OCI-LY3 (cell line): Measurements from ENCODE around the gene TMEM59L.

ENCODE experiments used
- EZH2phosphoT487 ChIP-seq: fragments of 200-600 bp; shearing (Covaris generic); IDR thresholded peaks from 2 replicates; pipeline ENCODE4 v1.6.1; 2018; ENCODE audit warnings: antibody characterized with exemption, mixed run types, low read depth
- TF ChIP-seq, protein P1 (sequence below): fragments of 200-600, 300-600 bp; sonication (generic); IDR thresholded peaks from 2 replicates; pipeline ENCODE4 v1.5.1; 2014; ENCODE audit warnings: antibody characterized with exemption, low read length, low read depth

- no peak for TF ChIP-seq EZH2phosphoT487
- TF ChIP-seq, protein P1, sequence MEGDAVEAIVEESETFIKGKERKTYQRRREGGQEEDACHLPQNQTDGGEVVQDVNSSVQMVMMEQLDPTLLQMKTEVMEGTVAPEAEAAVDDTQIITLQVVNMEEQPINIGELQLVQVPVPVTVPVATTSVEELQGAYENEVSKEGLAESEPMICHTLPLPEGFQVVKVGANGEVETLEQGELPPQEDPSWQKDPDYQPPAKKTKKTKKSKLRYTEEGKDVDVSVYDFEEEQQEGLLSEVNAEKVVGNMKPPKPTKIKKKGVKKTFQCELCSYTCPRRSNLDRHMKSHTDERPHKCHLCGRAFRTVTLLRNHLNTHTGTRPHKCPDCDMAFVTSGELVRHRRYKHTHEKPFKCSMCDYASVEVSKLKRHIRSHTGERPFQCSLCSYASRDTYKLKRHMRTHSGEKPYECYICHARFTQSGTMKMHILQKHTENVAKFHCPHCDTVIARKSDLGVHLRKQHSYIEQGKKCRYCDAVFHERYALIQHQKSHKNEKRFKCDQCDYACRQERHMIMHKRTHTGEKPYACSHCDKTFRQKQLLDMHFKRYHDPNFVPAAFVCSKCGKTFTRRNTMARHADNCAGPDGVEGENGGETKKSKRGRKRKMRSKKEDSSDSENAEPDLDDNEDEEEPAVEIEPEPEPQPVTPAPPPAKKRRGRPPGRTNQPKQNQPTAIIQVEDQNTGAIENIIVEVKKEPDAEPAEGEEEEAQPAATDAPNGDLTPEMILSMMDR = no peak
These were observed 3.4 kb downstream of the TMEM59L start for GRCh38 chr19:18616023-18616422.
